Measurements from ENCODE around the gene HOOK2. TPM values are rescaled to one million over a fixed set of nuclear protein-coding genes. Genes with fewer than 3 reads are reported as not detected.
A peak's percentile ranks its signal among the peaks of the same experiment; 100 is the strongest.

Gene HOOK2
- total and polyA plus RNA-seq, 9 of the 15 experiments (the other 6 are each of a cell fraction or from before 2014, with no cell fraction given) = 1.3 to 17.2 (median 9.9) TPM

GRCh38 chr19:12777217-12778016, 2.1 kb upstream of the HOOK2 start (continued):
- TF ChIP-seq BRD9 (IDR thresholded peaks at IDR 0.05; ENCODE audit: low read depth, partially characterized antibody) = peak; percentile 45
- no peak for TF ChIP-seq KDM2B (CRISPR knock-in tag; IDR thresholded peaks at IDR 0.05)
- no peak; the same call in 1 of the 2 replicates for TF ChIP-seq ETS1 (conservative IDR thresholded peaks at IDR 0.05; ENCODE audit: control insufficient read depth, low read depth, low read length)
- no peak for TF ChIP-seq TAF1 (IDR thresholded peaks at IDR 0.05; ENCODE audit: control insufficient read depth, extremely low read depth, insufficient read depth, low read length, severe bottlenecking)
- TF ChIP-seq ZNF76 (CRISPR knock-in tag; IDR thresholded peaks at IDR 0.05; ENCODE audit: borderline replicate concordance) = no peak
- no peak for TF ChIP-seq ZNF354B (CRISPR knock-in tag; IDR thresholded peaks at IDR 0.05)
- TF ChIP-seq PHF8 (IDR thresholded peaks at IDR 0.05; ENCODE audit: borderline replicate concordance, low read length) = no peak
- TF ChIP-seq TCF3 (CRISPR knock-in tag; IDR thresholded peaks at IDR 0.05) = no peak
- no peak for TF ChIP-seq SIX5 (IDR thresholded peaks at IDR 0.05; ENCODE audit: borderline replicate concordance in 1 of 2, insufficient read depth in 1 of 2, low read depth in 1 of 2, low read length in 2 of 2)
- TF ChIP-seq ZFPM2 (CRISPR knock-in tag; IDR thresholded peaks at IDR 0.05) = no peak
- TF ChIP-seq ZNF583 (CRISPR knock-in tag; IDR thresholded peaks at IDR 0.05) = no peak
- TF ChIP-seq BACH1 (tag; IDR thresholded peaks at IDR 0.05) = no peak
- TF ChIP-seq CTCF (IDR thresholded peaks at IDR 0.05 in 2 of 3, conservative IDR thresholded peaks at IDR 0.05 in 1 of 3; ENCODE audit: insufficient read depth in 2 of 3, low read depth in 1 of 3, low read length in 3 of 3) = peak; percentile 90 to 96 (median 93)
- no peak for TF ChIP-seq KLF13 (tag; IDR thresholded peaks at IDR 0.05; ENCODE audit: borderline replicate concordance, low read depth)
- no peak for TF ChIP-seq CBX8 (IDR thresholded peaks at IDR 0.05; ENCODE audit: borderline replicate concordance, extremely low read depth, low read depth, low read length, poor library complexity, severe bottlenecking)
- no peak for TF ChIP-seq EWSR1 (IDR thresholded peaks at IDR 0.05; ENCODE audit: borderline replicate concordance, low read depth, partially characterized antibody)
- no peak for TF ChIP-seq CBX2 (IDR thresholded peaks at IDR 0.05; ENCODE audit: insufficient read depth, low read length, poor library complexity, severe bottlenecking)
- no peak for TF ChIP-seq NONO (IDR thresholded peaks at IDR 0.05; ENCODE audit: low read depth in 2 of 2, low read length in 1 of 2)
- TF ChIP-seq ERF (CRISPR knock-in tag; IDR thresholded peaks at IDR 0.05) = peak; percentile 75; the same call in 1 of the 2 replicates
- TF ChIP-seq RCOR1 (IDR thresholded peaks at IDR 0.05; ENCODE audit: borderline replicate concordance in 1 of 2, low read depth in 2 of 2, low read length in 2 of 2) = no peak
- TF ChIP-seq ZNF764 (CRISPR knock-in tag; IDR thresholded peaks at IDR 0.05; ENCODE audit: low read depth) = no peak
- no peak for TF ChIP-seq ZNF217 (CRISPR knock-in tag; IDR thresholded peaks at IDR 0.05)
- TF ChIP-seq E2F1 (CRISPR knock-in tag; IDR thresholded peaks at IDR 0.05) = no peak
